Measurements from ENCODE around the gene SEZ6L.

DNA sequence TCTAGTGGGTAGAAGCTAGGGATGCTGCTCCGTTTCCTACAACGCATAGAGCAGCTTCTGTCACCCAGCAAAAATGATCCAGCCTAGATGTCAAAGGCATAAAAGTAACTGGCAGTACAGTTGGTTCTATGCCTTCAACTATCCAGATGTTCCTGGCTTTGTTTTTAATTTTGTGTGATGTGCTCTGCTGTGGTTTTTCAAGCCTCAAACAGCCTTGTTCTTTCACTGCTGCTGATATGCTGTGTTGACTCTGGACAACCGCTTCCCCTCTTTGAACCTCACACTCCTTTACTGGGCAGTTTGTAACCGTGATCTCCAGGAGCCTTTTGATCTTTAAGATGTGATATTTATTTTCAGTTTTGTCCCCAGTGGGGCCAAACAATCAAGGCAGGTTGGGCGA is 116.4 kb downstream of the SEZ6L start:
- TF ChIP-seq, protein P1, sequence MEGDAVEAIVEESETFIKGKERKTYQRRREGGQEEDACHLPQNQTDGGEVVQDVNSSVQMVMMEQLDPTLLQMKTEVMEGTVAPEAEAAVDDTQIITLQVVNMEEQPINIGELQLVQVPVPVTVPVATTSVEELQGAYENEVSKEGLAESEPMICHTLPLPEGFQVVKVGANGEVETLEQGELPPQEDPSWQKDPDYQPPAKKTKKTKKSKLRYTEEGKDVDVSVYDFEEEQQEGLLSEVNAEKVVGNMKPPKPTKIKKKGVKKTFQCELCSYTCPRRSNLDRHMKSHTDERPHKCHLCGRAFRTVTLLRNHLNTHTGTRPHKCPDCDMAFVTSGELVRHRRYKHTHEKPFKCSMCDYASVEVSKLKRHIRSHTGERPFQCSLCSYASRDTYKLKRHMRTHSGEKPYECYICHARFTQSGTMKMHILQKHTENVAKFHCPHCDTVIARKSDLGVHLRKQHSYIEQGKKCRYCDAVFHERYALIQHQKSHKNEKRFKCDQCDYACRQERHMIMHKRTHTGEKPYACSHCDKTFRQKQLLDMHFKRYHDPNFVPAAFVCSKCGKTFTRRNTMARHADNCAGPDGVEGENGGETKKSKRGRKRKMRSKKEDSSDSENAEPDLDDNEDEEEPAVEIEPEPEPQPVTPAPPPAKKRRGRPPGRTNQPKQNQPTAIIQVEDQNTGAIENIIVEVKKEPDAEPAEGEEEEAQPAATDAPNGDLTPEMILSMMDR (IDR thresholded peaks at IDR 0.05; ENCODE audit: poor library complexity), result no peak
- no peak for TF ChIP-seq EZH2phosphoT487 (IDR thresholded peaks at IDR 0.05; ENCODE audit: low read depth, severe bottlenecking, unreplicated experiment)

All from hepatocyte (in vitro differentiated cells).